H9 (cell line): ENCODE data around the gene KMT2D. TPM values are rescaled to one million over a fixed set of nuclear protein-coding genes. Genes with fewer than 3 reads are reported as not detected.

Experiments
- DNase-seq: peaks from one replicate; pipeline ENCODE4 v3.0.0-alpha.2; 2017
- H2AFZ ChIP-seq: one replicate; pipeline ENCODE4 v1.6.1; 2013; ENCODE audit warnings: mild to moderate bottlenecking, low read length, control low read depth, moderate library complexity
- H2AK5ac ChIP-seq: 2 replicates; pipeline ENCODE4 v1.6.1; 2013; ENCODE audit warnings: low read length, control low read depth, mixed read lengths; ENCODE audit not compliant: insufficient read length
- H2BK120ac ChIP-seq: one replicate; pipeline ENCODE4 v1.6.1; 2013; ENCODE audit warnings: low read depth, mild to moderate bottlenecking, low read length, control low read depth, inconsistent platforms; ENCODE audit not compliant: poor library complexity, severe bottlenecking
- H2BK12ac ChIP-seq: 2 replicates; pipeline ENCODE4 v1.6.1; 2013; ENCODE audit warnings: low read length, control low read depth, mixed read lengths, low read depth; ENCODE audit not compliant: insufficient read length
- H2BK15ac ChIP-seq: 2 replicates; pipeline ENCODE4 v1.6.1; 2013; ENCODE audit warnings: low read depth, low read length, control low read depth
- H2BK20ac ChIP-seq: one replicate; pipeline ENCODE4 v1.6.1; 2013; ENCODE audit warnings: low read depth, mild to moderate bottlenecking, low read length, control low read depth, inconsistent platforms; ENCODE audit not compliant: poor library complexity, severe bottlenecking
- H2BK5ac ChIP-seq: 2 replicates; pipeline ENCODE4 v1.6.1; 2013; ENCODE audit warnings: low read length, control low read depth, mixed read lengths; ENCODE audit not compliant: insufficient read length
- H3K14ac ChIP-seq: 2 replicates; pipeline ENCODE4 v1.6.1; 2013; ENCODE audit warnings: low read length, control low read depth; ENCODE audit not compliant: insufficient read depth
- H3K18ac ChIP-seq: 2 replicates; pipeline ENCODE4 v1.6.1; 2013; ENCODE audit warnings: low read depth, mild to moderate bottlenecking, mixed read lengths, low read length, control low read depth; ENCODE audit not compliant: insufficient read length
- H3K23ac ChIP-seq: 2 replicates; pipeline ENCODE4 v1.6.1; 2013; ENCODE audit warnings: low read length, control low read depth, mixed read lengths, low read depth; ENCODE audit not compliant: insufficient read length
- H3K23me2 ChIP-seq: 2 replicates; pipeline ENCODE4 v1.6.1; 2013; ENCODE audit warnings: low read depth, mild to moderate bottlenecking, mixed read lengths, low read length, control low read depth; ENCODE audit not compliant: insufficient read length, poor library complexity, severe bottlenecking
- H3K27ac ChIP-seq: 2 replicates; pipeline ENCODE4 v1.5.1; 2013; ENCODE audit warnings: low read length, control low read depth, mixed read lengths, low read depth; ENCODE audit not compliant: insufficient read length
- H3K27me3 ChIP-seq: 2 replicates; pipeline ENCODE4 v1.6.1; 2013; ENCODE audit warnings: low read length, control low read depth, inconsistent platforms; ENCODE audit not compliant: insufficient read depth
- H3K4ac ChIP-seq: 2 replicates; pipeline ENCODE4 v1.6.1; 2013; ENCODE audit warnings: low read depth, mild to moderate bottlenecking, control low read depth, inconsistent platforms, low read length, moderate library complexity
- H3K4me1 ChIP-seq: 2 replicates; pipeline ENCODE4 v1.6.1; 2013; ENCODE audit warnings: low read length, control low read depth, inconsistent platforms; ENCODE audit not compliant: insufficient read depth
- H3K4me2 ChIP-seq: 2 replicates; pipeline ENCODE4 v1.6.1; 2013; ENCODE audit warnings: low read length, control low read depth, mixed read lengths; ENCODE audit not compliant: insufficient read length, insufficient read depth
- H3K56ac ChIP-seq: 2 replicates; pipeline ENCODE4 v1.6.1; 2013; ENCODE audit warnings: low read depth, mild to moderate bottlenecking, mixed read lengths, low read length, control low read depth; ENCODE audit not compliant: insufficient read length
- H3K79me1 ChIP-seq: 2 replicates; pipeline ENCODE4 v1.6.1; 2013; ENCODE audit warnings: low read depth, mild to moderate bottlenecking, moderate library complexity, low read length, control low read depth, inconsistent platforms; ENCODE audit not compliant: insufficient read depth, poor library complexity, severe bottlenecking
- H3K79me2 ChIP-seq: 2 replicates; pipeline ENCODE4 v1.6.1; 2013; ENCODE audit warnings: low read length, control low read depth, inconsistent platforms; ENCODE audit not compliant: insufficient read depth
- H3K9ac ChIP-seq: 2 replicates; pipeline ENCODE4 v1.6.1; 2013; ENCODE audit warnings: low read length, control low read depth, mixed read lengths; ENCODE audit not compliant: insufficient read length; ENCODE audit errors: extremely low read depth
- H3K9me3 ChIP-seq: one replicate; pipeline ENCODE4 v1.6.1; 2013; ENCODE audit warnings: low read depth, low read length, inconsistent platforms; ENCODE audit not compliant: control insufficient read depth
- H3T11ph ChIP-seq: one replicate; pipeline ENCODE4 v1.6.1; 2013; ENCODE audit warnings: mild to moderate bottlenecking, low read length, control low read depth, inconsistent platforms
- H4K20me1 ChIP-seq: one replicate; pipeline ENCODE4 v1.6.1; 2013; ENCODE audit not compliant: control insufficient read depth, insufficient read length, insufficient read depth
- H4K5ac ChIP-seq: 2 replicates; pipeline ENCODE4 v1.6.1; 2013; ENCODE audit warnings: low read depth, mild to moderate bottlenecking, mixed read lengths, low read length, control low read depth; ENCODE audit not compliant: insufficient read length
- H4K8ac ChIP-seq: replicated peaks from 2 replicates; pipeline ENCODE4 v1.6.1; 2013; ENCODE audit warnings: low read length, control low read depth, mixed read lengths, low read depth; ENCODE audit not compliant: insufficient read length
- H4K91ac ChIP-seq: 2 replicates; pipeline ENCODE4 v1.6.1; 2013; ENCODE audit warnings: low read depth, mild to moderate bottlenecking, moderate library complexity, mixed read lengths, low read length, control low read depth; ENCODE audit not compliant: insufficient read length
- H3K27ac Mint-ChIP-seq, 3 experiments: 2 replicates in 2 of 3; 3 replicates in 1 of 3; pipeline ENCODE4 v1.8.0; 2020 to 2021; ENCODE audit warnings: mixed read lengths in 3 of 3, mild to moderate bottlenecking in 1 of 3, moderate library complexity in 1 of 3
- H3K27me3 Mint-ChIP-seq: 2 replicates; pipeline ENCODE4 v1.8.0; 2021; ENCODE audit warnings: low read depth, mild to moderate bottlenecking, moderate library complexity, mixed read lengths
- H3K36me3 Mint-ChIP-seq, 3 experiments: 2 replicates in 2 of 3; 3 replicates in 1 of 3; pipeline ENCODE4 v1.8.0; 2020 to 2021; ENCODE audit warnings: low read depth in 3 of 3, mixed read lengths in 3 of 3; ENCODE audit not compliant: insufficient read depth in 1 of 3
- H3K4me1 Mint-ChIP-seq, 2 experiments: 2 replicates each; pipeline ENCODE4 v1.8.0; 2020; ENCODE audit warnings: mixed read lengths in 2 of 2
- H3K4me3 Mint-ChIP-seq, 2 experiments: 2 replicates in 1 of 2; 3 replicates in 1 of 2; pipeline ENCODE4 v1.8.0; 2020 to 2021; ENCODE audit warnings: mild to moderate bottlenecking in 2 of 2, mixed read lengths in 2 of 2, moderate library complexity in 1 of 2
- H3K9me3 Mint-ChIP-seq, 2 experiments: 2 replicates in 1 of 2; 3 replicates in 1 of 2; pipeline ENCODE4 v1.8.0; 2020; ENCODE audit warnings: mild to moderate bottlenecking in 2 of 2, mixed read lengths in 2 of 2, moderate library complexity in 1 of 2
- CTCF ChIP-seq: fragments of 200-600 bp; sonication (generic); conservative IDR thresholded peaks from 3 replicates; pipeline ENCODE4 v1.8.0; 2021; ENCODE audit warnings: antibody characterized with exemption, mild to moderate bottlenecking
- WGBS: extraction: QIAGEN DNeasy Blood & Tissue Kit; methylation state at CpG from one replicate; pipeline ENCODE4 v1.1.7; 2013; ENCODE audit warnings: missing lambda C conversion rate, low lambda C conversion rate, mixed read lengths; ENCODE audit not compliant: insufficient read length; ENCODE audit errors: extremely low coverage; 5-methylcytosine and 5-hydroxymethylcytosine counted together
- total RNA-seq: library from RNA; stranded (reverse); gene quantifications from 2 replicates; pipeline ENCODE4 v1.2.1, GENCODE V29; 2021

The KMT2D gene
- total RNA-seq, 1 experiment from 2014 or later, result 93.7 TPM

DNA sequence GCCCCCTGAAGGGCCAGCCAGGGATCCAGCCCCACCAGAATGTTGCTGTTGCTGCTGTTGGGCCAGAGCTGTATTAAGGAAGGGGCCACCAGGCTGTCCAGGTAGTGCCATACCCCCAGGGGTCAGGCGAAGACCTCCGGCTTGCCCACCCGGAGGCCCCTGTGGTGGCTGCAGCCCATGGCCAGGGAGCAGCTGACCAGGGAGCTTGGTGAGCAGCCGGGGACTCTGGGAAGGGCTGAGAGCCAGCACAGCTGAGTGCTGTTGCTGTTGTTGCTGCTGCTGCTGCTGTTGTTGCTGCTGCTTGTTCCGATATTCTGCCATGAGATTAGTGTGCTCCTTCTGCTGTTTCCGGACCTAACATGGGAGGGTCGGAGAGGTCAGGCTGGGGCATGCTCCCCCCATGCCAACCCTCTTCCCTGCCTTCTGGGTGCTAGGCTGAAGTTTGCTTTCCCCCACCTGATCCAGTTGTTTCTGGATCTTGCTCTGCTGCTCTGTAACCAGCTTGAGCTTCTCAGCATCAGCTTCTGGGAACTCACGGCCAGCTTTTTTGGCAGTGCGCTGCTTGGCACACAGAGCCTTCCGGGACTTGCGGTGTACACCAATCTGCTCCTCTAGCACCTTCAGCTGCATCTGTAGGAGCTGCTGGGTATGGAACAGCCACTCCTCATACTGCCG, 26.8 kb downstream of the KMT2D start:
- H3K9me3 Mint-ChIP-seq, result no peaks in the 10 kb centered on the region
- H3K27me3 Mint-ChIP-seq, result no peaks in the 10 kb centered on the region
- H3K56ac ChIP-seq, result no peak overlapping the region
- no peak overlapping the region for H3K27ac ChIP-seq
- no peak overlapping the region for H4K8ac ChIP-seq
- no peaks in the 10 kb centered on the region for H3K4me1 Mint-ChIP-seq
- H2BK20ac ChIP-seq, result no peak overlapping the region
- no peaks in the 10 kb centered on the region for H3K9me3 ChIP-seq
- no CpG with 5 or more reads among the region's 12 CpGs for WGBS
- H3K23ac ChIP-seq, result no peak overlapping the region
- H2BK12ac ChIP-seq, result no peak overlapping the region
- H3K79me2 ChIP-seq, result no peaks in the 10 kb centered on the region
- no peak overlapping the region for H2BK15ac ChIP-seq
- peaks cover 35 to 90% (median 86%) of the 10 kb centered on the region in 3 experiments; a peak in 6 of 7 replicates for H3K36me3 Mint-ChIP-seq
- H2BK120ac ChIP-seq, result no peak overlapping the region
- H3K4me2 ChIP-seq, result no peak overlapping the region
- no peaks in the 10 kb centered on the region for H3K23me2 ChIP-seq
- no peak overlapping the region for H3K14ac ChIP-seq
- H3T11ph ChIP-seq, result no peak overlapping the region
- H3K27ac Mint-ChIP-seq, result no peak overlapping the region
- H4K5ac ChIP-seq, result no peak overlapping the region
- no peak overlapping the region for H3K9ac ChIP-seq
- no peak for DNase-seq
- H4K20me1 ChIP-seq, result no peaks in the 10 kb centered on the region
- no peak for TF ChIP-seq CTCF
- H3K4ac ChIP-seq, result no peak overlapping the region
- no peak overlapping the region for H2AK5ac ChIP-seq
- H4K91ac ChIP-seq, result no peak overlapping the region
- no peak overlapping the region for H2AFZ ChIP-seq
- H3K27me3 ChIP-seq, result no peaks in the 10 kb centered on the region
- no peaks in the 10 kb centered on the region for H3K4me1 ChIP-seq
- no peaks in the 10 kb centered on the region for H3K79me1 ChIP-seq
- H2BK5ac ChIP-seq, result no peak overlapping the region
- no peak overlapping the region; a peak in 1 of 5 replicates for H3K4me3 Mint-ChIP-seq
- H3K18ac ChIP-seq, result no peak overlapping the region
